Osteocyte (in vitro differentiated cells): ENCODE results near the gene ETHE1. TPM values are rescaled to one million over a fixed set of nuclear protein-coding genes. Genes with fewer than 3 reads are reported as not detected.
"Not testable (repeated sequence)": the region's sequence is repeated elsewhere in the genome, so short reads cannot be mapped to it uniquely, and the experiment has no call there.

ENCODE experiments used
- DNase-seq: peaks from one replicate; pipeline ENCODE4 v3.0.0; 2021; ENCODE audit warnings: mixed read lengths; ENCODE audit not compliant: unreplicated experiment; ENCODE audit errors: extremely low spot score
- H3K27ac Mint-ChIP-seq: one replicate; pipeline ENCODE4 v1.8.0; 2021; ENCODE audit warnings: mild to moderate bottlenecking, mixed read lengths; ENCODE audit not compliant: unreplicated experiment
- H3K27me3 Mint-ChIP-seq: one replicate; pipeline ENCODE4 v1.8.0; 2021; ENCODE audit warnings: mixed read lengths; ENCODE audit not compliant: unreplicated experiment
- H3K36me3 Mint-ChIP-seq: one replicate; pipeline ENCODE4 v1.8.0; 2021; ENCODE audit warnings: mixed read lengths; ENCODE audit not compliant: unreplicated experiment
- H3K4me1 Mint-ChIP-seq: one replicate; pipeline ENCODE4 v1.8.0; 2021; ENCODE audit warnings: mixed read lengths; ENCODE audit not compliant: unreplicated experiment
- H3K4me3 Mint-ChIP-seq: one replicate; pipeline ENCODE4 v1.8.0; 2021; ENCODE audit warnings: mild to moderate bottlenecking, moderate library complexity, mixed read lengths; ENCODE audit not compliant: unreplicated experiment
- H3K9me3 Mint-ChIP-seq: one replicate; pipeline ENCODE4 v1.8.0; 2021; ENCODE audit warnings: mixed read lengths; ENCODE audit not compliant: unreplicated experiment
- CTCF ChIP-seq: fragments of 200-600 bp; sonication (generic); IDR thresholded peaks from 2 replicates; pipeline ENCODE4 v1.5.0; 2021; ENCODE audit warnings: antibody characterized with exemption, mild to moderate bottlenecking, moderate library complexity
- total RNA-seq: library from RNA; stranded (reverse); gene quantifications from 2 replicates; pipeline ENCODE4 v1.2.1, GENCODE V29; 2021

The ETHE1 gene
- total RNA-seq, 1 donor from 2014 or later = 41.8 TPM

GRCh38 chr19:43519436-43520088 is 7.4 kb downstream of the ETHE1 start:
- peaks cover 5% of the 10 kb centered on the region for H3K36me3 Mint-ChIP-seq
- H3K9me3 Mint-ChIP-seq = no peaks in the 10 kb centered on the region
- H3K4me3 Mint-ChIP-seq = no peak overlapping the region
- H3K4me1 Mint-ChIP-seq = peaks cover 15% of the 10 kb centered on the region
- DNase-seq = peak; percentile 91
- H3K27me3 Mint-ChIP-seq = no peaks in the 10 kb centered on the region
- peak; percentile 95 for TF ChIP-seq CTCF
- peak overlapping the region; percentile 20 for H3K27ac Mint-ChIP-seq

- Mint-ChIP-seq H3K27ac (no peak overlapping the region), H3K4me1 (peaks cover 11% of the 10 kb centered on the region), H3K36me3 (peaks cover 9% of the 10 kb centered on the region), H3K27me3 (no peaks in the 10 kb centered on the region), H3K4me3 (no peak overlapping the region), H3K9me3 (no peaks in the 10 kb centered on the region)
- no peak for TF ChIP-seq CTCF
- no peak for DNase-seq
Measured at GRCh38 chr19:43518051-43518450, 8.9 kb downstream of the ETHE1 start.

- not testable (repeated sequence) for H3K9me3 Mint-ChIP-seq, H3K27me3 Mint-ChIP-seq, H3K27ac Mint-ChIP-seq, H3K4me3 Mint-ChIP-seq, DNase-seq, H3K4me1 Mint-ChIP-seq
- H3K36me3 Mint-ChIP-seq = peaks cover 27% of the 10 kb centered on the region
Measured at GRCh38 chr19:43512399-43512798, 14.6 kb downstream of the ETHE1 start.

GRCh38 chr19:43511324-43511723 is 15.7 kb downstream of the ETHE1 start:
- H3K36me3 Mint-ChIP-seq = peaks cover 27% of the 10 kb centered on the region
- no peak for TF ChIP-seq CTCF
- no peaks in the 10 kb centered on the region for H3K4me1 Mint-ChIP-seq
- no peak overlapping the region for H3K4me3 Mint-ChIP-seq
- no peaks in the 10 kb centered on the region for H3K9me3 Mint-ChIP-seq
- DNase-seq = no peak
- H3K27me3 Mint-ChIP-seq = no peaks in the 10 kb centered on the region
- no peak overlapping the region for H3K27ac Mint-ChIP-seq

GRCh38 chr19:43510713-43511112 is 16.3 kb downstream of the ETHE1 start:
- Mint-ChIP-seq H3K4me1 (no peaks in the 10 kb centered on the region), H3K27ac (no peak overlapping the region), H3K27me3 (no peaks in the 10 kb centered on the region), H3K4me3 (no peak overlapping the region), H3K9me3 (no peaks in the 10 kb centered on the region), H3K36me3 (peaks cover 28% of the 10 kb centered on the region)
- no peak for TF ChIP-seq CTCF
- no peak for DNase-seq
